Measurements from ENCODE around the gene GNA15.
A peak's percentile ranks its signal among the peaks of the same experiment; 100 is the strongest.

Gene GNA15

DNA sequence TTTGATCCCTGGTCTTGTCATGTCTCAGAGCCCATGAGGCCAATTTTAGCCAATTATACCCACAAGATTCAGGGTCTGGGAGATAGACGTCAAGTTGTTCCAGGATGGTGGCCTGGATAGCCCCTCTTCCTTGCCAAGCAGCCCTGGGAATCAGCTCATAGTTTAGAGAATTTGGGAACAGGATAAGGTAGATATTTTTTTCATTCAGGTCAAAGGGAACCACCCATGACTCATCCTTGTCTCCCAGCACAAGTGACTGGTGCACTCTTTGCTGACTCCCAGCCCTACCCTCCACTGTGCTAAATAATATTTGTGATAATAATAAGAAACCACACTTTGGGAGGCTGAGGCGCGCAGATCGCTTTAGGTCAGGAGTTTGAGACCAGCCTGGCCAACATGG lies 25.6 kb downstream of the GNA15 start:
- in situ Hi-C loops (cut with MboI; ENCODE audit: low pct_unique_long_range_greater_than_20kb, low sequenced_read_pairs, unreplicated experiment): loop anchor here (5.0 kb wide), 1 partner anchor 34 kb away; no protein-coding TSS in a partner anchor
- no peak for DNase-seq (ENCODE audit: low spot score)
- TF ChIP-seq, protein P1, sequence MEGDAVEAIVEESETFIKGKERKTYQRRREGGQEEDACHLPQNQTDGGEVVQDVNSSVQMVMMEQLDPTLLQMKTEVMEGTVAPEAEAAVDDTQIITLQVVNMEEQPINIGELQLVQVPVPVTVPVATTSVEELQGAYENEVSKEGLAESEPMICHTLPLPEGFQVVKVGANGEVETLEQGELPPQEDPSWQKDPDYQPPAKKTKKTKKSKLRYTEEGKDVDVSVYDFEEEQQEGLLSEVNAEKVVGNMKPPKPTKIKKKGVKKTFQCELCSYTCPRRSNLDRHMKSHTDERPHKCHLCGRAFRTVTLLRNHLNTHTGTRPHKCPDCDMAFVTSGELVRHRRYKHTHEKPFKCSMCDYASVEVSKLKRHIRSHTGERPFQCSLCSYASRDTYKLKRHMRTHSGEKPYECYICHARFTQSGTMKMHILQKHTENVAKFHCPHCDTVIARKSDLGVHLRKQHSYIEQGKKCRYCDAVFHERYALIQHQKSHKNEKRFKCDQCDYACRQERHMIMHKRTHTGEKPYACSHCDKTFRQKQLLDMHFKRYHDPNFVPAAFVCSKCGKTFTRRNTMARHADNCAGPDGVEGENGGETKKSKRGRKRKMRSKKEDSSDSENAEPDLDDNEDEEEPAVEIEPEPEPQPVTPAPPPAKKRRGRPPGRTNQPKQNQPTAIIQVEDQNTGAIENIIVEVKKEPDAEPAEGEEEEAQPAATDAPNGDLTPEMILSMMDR (IDR thresholded peaks at IDR 0.05; ENCODE audit: extremely low read depth, insufficient read depth, missing control alignments): no peak

DNA sequence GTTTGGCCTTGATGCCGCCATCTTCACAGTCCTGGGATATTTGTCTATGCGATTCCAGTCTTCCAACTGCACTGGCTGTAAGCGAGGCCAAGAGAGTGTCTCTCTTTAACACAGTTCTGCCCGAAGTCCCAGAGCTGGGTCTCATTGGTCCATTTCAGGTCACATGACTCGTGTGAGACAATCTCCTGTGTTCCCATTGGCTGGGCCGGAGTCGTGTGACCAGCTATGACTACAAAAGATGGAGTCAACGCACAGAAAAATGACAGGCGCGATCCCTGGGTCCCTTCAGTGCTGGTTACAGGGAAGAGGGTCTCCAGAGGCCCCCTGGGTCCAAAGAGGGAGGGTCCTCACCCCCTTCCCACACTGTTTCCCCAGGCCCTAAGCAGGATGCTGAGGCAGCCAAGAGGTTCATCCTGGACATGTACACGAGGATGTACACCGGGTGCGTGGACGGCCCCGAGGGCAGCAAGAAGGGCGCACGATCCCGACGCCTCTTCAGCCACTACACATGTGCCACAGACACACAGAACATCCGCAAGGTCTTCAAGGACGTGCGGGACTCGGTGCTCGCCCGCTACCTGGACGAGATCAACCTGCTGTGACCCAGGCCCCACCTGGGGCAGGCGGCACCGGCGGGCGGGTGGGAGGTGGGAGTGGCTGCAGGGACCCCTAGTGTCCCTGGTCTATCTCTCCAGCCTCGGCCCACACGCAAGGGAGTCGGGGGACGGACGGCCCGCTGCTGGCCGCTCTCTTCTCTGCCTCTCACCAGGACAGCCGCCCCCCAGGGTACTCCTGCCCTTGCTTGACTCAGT lies 26.8 kb downstream of the GNA15 start:
- TF ChIP-seq, protein P1 (IDR thresholded peaks at IDR 0.05; ENCODE audit: extremely low read depth, insufficient read depth, missing control alignments): no peak
- in situ Hi-C loops (cut with MboI; ENCODE audit: low pct_unique_long_range_greater_than_20kb, low sequenced_read_pairs, unreplicated experiment): loop anchor here (5.0 kb wide), 1 partner anchor 35 kb away; no protein-coding TSS in a partner anchor
- peak; percentile 48 for DNase-seq (ENCODE audit: low spot score)

DNA sequence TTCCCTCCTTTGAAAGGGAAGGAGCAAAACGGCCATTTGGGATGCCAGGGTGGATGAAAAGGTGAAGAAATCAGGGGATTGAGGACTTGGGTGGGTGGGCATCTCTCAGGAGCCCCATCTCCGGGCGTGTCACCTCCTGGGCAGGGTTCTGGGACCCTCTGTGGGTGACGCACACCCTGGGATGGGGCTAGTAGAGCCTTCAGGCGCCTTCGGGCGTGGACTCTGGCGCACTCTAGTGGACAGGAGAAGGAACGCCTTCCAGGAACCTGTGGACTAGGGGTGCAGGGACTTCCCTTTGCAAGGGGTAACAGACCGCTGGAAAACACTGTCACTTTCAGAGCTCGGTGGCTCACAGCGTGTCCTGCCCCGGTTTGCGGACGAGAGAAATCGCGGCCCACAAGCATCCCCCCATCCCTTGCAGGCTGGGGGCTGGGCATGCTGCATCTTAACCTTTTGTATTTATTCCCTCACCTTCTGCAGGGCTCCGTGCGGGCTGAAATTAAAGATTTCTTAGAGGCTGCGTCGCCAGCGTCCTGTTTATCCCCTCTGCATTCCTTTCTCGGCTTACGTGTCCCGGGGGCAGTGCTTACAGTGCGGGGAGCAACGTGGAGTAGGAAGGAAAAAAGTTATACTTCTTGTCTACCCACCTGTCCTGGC lies 27.5 kb downstream of the GNA15 start:
- DNase-seq (ENCODE audit: low spot score): peak; percentile 92
- in situ Hi-C loops (cut with MboI; ENCODE audit: low pct_unique_long_range_greater_than_20kb, low sequenced_read_pairs, unreplicated experiment): loop anchor here (5.0 kb wide), 1 partner anchor 36 kb away; no protein-coding TSS in a partner anchor
- TF ChIP-seq, protein P1 (IDR thresholded peaks at IDR 0.05; ENCODE audit: extremely low read depth, insufficient read depth, missing control alignments): peak; percentile 96

DNA sequence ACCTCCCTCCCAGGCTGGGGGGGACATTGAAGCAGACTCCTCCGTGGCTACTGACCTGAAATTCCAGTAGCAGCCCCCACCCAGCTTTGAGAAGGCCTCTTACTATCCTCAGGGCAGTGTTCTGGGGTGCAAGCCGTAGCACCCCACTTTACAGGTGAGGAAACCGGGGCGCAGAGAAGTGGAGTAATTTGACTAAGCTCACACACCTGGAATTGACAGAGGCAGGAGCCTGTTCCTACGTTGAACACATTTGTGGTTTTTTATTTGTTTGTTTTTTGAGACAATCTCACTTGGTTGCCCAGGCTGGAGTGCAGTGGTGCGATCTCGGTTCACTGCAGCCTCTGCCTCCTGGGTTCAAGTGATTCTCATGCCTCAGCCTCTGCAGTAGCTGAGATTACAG lies 28.1 kb downstream of the GNA15 start:
- TF ChIP-seq, protein P1 (IDR thresholded peaks at IDR 0.05; ENCODE audit: extremely low read depth, insufficient read depth, missing control alignments): no peak
- in situ Hi-C loops (cut with MboI; ENCODE audit: low pct_unique_long_range_greater_than_20kb, low sequenced_read_pairs, unreplicated experiment): loop anchor here (5.0 kb wide), 1 partner anchor 37 kb away; no protein-coding TSS in a partner anchor
- no peak for DNase-seq (ENCODE audit: low spot score)

DNA sequence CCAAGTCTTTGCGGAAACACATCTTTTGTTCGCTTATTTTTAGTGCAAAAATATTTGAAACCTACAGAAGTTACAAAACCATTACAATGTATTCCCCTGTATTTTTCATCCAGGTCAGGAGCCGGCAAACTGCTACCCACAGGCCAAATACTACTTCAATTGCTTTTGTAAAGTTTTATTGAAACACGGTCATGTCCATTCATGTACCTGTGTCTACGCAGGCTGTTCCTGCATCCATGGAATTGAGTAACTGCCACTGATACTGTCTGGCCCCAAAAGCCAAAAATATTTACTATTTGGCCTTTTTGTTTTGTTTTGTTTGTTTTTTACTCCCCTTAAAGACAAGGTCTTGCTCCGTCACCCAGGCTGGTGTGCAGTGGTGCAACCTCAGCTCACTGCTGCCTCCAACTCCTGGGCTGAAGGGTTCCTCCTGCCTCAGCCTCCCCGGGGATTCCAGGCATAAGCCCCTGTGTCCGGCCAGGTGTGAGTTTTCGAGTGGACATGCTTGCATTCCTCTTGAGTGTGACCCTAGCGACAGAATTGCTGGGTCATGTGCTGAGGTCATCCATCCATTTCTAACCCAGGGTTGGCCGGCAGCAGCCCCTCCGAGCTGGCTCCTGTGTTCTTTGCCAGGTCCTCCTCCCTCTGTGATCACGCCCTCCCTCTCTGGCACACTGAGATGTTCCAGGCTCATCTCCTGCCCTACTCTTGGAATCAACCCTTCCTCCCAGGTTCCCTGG lies 31.9 kb downstream of the GNA15 start:
- no peak for DNase-seq (ENCODE audit: low spot score)
- TF ChIP-seq, protein P1 (IDR thresholded peaks at IDR 0.05; ENCODE audit: extremely low read depth, insufficient read depth, missing control alignments): no peak
- in situ Hi-C loops (cut with MboI; ENCODE audit: low pct_unique_long_range_greater_than_20kb, low sequenced_read_pairs, unreplicated experiment): no loop called here

Measured in GM13977 (cell line).